Astrocyte (in vitro differentiated cells and primary cell): Measurements from ENCODE around the gene MYT1. TPM values are rescaled to one million over a fixed set of nuclear protein-coding genes. Genes with fewer than 3 reads are reported as not detected.

ENCODE experiments used
- DNase-seq: peaks from one replicate; pipeline ENCODE4 v3.0.0-alpha.2; 2010; ENCODE audit warnings: low read depth
- FAIRE-seq: peaks from 2 replicates; lab custom pipeline; 2011; peaks lifted over from hg19 to GRCh38; lab: Jason Lieb, UNC
- H2AFZ ChIP-seq: 2 replicates; pipeline ENCODE4 v1.6.0; 2012; ENCODE audit warnings: low read depth, low read length, inconsistent platforms
- H3K27ac ChIP-seq: 2 replicates; pipeline ENCODE4 v1.5.1; 2011; ENCODE audit warnings: low read depth, low read length, inconsistent platforms
- H3K27me3 ChIP-seq: 2 replicates; pipeline ENCODE4 v1.6.0; 2011; ENCODE audit warnings: low read length, inconsistent platforms; ENCODE audit not compliant: insufficient read depth
- H3K36me3 ChIP-seq: 2 replicates; pipeline ENCODE4 v1.5.1; 2011; ENCODE audit warnings: low read length, inconsistent platforms; ENCODE audit not compliant: insufficient read depth
- H3K4me1 ChIP-seq: 2 replicates; pipeline ENCODE4 v1.5.1; 2011; ENCODE audit warnings: low read length, inconsistent platforms; ENCODE audit not compliant: insufficient read depth
- H3K4me2 ChIP-seq: 2 replicates; pipeline ENCODE4 v1.6.0; 2012; ENCODE audit warnings: low read length, inconsistent platforms
- H3K4me3 ChIP-seq: 2 replicates; pipeline ENCODE4 v1.5.1; 2011; ENCODE audit warnings: low read depth, mild to moderate bottlenecking, low read length, inconsistent platforms; ENCODE audit not compliant: insufficient read depth
- H3K79me2 ChIP-seq: 2 replicates; pipeline ENCODE4 v1.6.0; 2012; ENCODE audit warnings: mild to moderate bottlenecking, low read length, inconsistent platforms; ENCODE audit not compliant: insufficient read depth
- H3K9ac ChIP-seq: 2 replicates; pipeline ENCODE4 v1.6.0; 2012; ENCODE audit warnings: mild to moderate bottlenecking, low read length, inconsistent platforms
- H3K9me3 ChIP-seq: 2 replicates; pipeline ENCODE4 v1.5.1; 2012; ENCODE audit warnings: low read depth, mild to moderate bottlenecking, low read length, inconsistent platforms; ENCODE audit not compliant: insufficient read depth
- H4K20me1 ChIP-seq: 2 replicates; pipeline ENCODE4 v1.6.0; 2012; ENCODE audit warnings: low read length, inconsistent platforms; ENCODE audit not compliant: insufficient read depth
- H3K27ac Mint-ChIP-seq: one replicate; pipeline ENCODE4 v1.8.0; 2021; ENCODE audit warnings: mild to moderate bottlenecking, mixed read lengths; ENCODE audit not compliant: unreplicated experiment
- H3K27me3 Mint-ChIP-seq: one replicate; pipeline ENCODE4 v1.8.0; 2021; ENCODE audit warnings: low read depth, mixed read lengths; ENCODE audit not compliant: unreplicated experiment
- H3K36me3 Mint-ChIP-seq: one replicate; pipeline ENCODE4 v1.8.0; 2021; ENCODE audit warnings: low read depth, mixed read lengths; ENCODE audit not compliant: unreplicated experiment
- H3K4me1 Mint-ChIP-seq: one replicate; pipeline ENCODE4 v1.8.0; 2021; ENCODE audit warnings: low read depth, mixed read lengths; ENCODE audit not compliant: unreplicated experiment
- H3K4me3 Mint-ChIP-seq: one replicate; pipeline ENCODE4 v1.8.0; 2021; ENCODE audit warnings: mild to moderate bottlenecking, moderate library complexity, mixed read lengths; ENCODE audit not compliant: unreplicated experiment
- H3K9me3 Mint-ChIP-seq: one replicate; pipeline ENCODE4 v1.8.0; 2021; ENCODE audit warnings: mild to moderate bottlenecking, mixed read lengths; ENCODE audit not compliant: unreplicated experiment
- EZH2 ChIP-seq: IDR thresholded peaks from 2 replicates; pipeline ENCODE4 v1.6.1; 2012; ENCODE audit warnings: mild to moderate bottlenecking, low read length, inconsistent platforms; ENCODE audit not compliant: insufficient read depth
- total RNA-seq: library from RNA; stranded (reverse); gene quantifications from 2 replicates; pipeline ENCODE4 v1.2.1, GENCODE V29; 2021
- TF ChIP-seq, protein P1 (sequence below): IDR thresholded peaks from 2 replicates; pipeline ENCODE4 v1.5.1; 2011; ENCODE audit warnings: low read depth, mild to moderate bottlenecking, inconsistent platforms, low read length, moderate library complexity; ENCODE audit not compliant: insufficient read depth

MYT1 gene
- total RNA-seq, 1 donor from 2014 or later: not detected

DNA sequence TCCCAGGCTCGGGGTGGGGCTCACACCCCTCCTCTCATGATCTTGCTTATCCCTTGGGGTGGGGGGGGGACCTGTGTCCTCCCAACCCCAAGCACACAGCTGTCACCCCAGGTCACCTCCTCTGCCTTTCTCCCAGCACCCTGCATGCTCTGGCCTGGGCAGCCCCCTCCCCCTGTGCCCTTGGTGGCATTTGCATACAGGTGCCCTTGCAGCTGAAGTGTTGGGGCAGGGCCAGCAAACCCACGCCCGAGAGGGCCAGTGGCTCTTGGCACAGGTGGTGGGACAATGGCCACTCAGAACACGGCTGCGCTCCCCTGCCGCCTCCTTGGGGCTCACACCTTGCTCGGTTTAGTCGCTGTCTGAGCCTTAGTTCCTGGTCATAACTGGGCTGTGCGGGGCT is 11.3 kb upstream of the MYT1 start:
- H3K9me3 Mint-ChIP-seq: peaks cover 9% of the 10 kb centered on the region
- DNase-seq: no peak
- no peaks in the 10 kb centered on the region for H4K20me1 ChIP-seq

DNA sequence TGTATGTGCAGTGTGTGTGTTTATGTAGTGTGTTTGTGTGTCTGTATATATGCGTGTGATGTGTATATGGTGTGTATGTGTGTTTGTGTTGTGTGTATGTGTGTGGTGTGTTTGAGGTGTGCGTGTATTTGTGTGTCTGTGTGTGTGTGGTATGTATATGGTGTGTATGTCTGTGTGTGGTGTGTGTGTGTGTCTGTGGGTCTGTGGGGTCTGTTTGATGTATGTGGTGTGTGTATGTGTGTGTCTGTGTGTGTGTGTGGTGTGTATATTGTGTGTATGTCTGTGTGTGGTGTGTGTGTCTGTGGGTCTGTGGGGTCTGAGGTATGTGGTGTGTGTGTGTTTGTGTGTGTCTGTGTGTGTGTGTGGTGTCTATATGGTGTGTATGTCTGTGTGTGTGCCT is 10.8 kb upstream of the MYT1 start:
- Mint-ChIP-seq H3K4me1 (peaks cover 5% of the 10 kb centered on the region), H3K27ac (no peak overlapping the region), H3K27me3 (peaks cover 27% of the 10 kb centered on the region), H3K36me3 (no peaks in the 10 kb centered on the region), H3K9me3 (peaks cover 6% of the 10 kb centered on the region), H3K4me3 (no peak overlapping the region)
- Histone ChIP-seq H3K27ac (no peak overlapping the region), H4K20me1 (no peaks in the 10 kb centered on the region), H2AFZ (no peak overlapping the region), H3K36me3 (no peaks in the 10 kb centered on the region), H3K79me2 (no peaks in the 10 kb centered on the region), H3K4me3 (no peak overlapping the region), H3K27me3 (no peaks in the 10 kb centered on the region), H3K9ac (no peak overlapping the region), H3K4me1 (peaks cover 4% of the 10 kb centered on the region), H3K9me3 (no peaks in the 10 kb centered on the region), H3K4me2 (no peak overlapping the region)
- no peak for DNase-seq
- TF ChIP-seq, protein P1, sequence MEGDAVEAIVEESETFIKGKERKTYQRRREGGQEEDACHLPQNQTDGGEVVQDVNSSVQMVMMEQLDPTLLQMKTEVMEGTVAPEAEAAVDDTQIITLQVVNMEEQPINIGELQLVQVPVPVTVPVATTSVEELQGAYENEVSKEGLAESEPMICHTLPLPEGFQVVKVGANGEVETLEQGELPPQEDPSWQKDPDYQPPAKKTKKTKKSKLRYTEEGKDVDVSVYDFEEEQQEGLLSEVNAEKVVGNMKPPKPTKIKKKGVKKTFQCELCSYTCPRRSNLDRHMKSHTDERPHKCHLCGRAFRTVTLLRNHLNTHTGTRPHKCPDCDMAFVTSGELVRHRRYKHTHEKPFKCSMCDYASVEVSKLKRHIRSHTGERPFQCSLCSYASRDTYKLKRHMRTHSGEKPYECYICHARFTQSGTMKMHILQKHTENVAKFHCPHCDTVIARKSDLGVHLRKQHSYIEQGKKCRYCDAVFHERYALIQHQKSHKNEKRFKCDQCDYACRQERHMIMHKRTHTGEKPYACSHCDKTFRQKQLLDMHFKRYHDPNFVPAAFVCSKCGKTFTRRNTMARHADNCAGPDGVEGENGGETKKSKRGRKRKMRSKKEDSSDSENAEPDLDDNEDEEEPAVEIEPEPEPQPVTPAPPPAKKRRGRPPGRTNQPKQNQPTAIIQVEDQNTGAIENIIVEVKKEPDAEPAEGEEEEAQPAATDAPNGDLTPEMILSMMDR: no peak
- no peak for TF ChIP-seq EZH2
- no peak for FAIRE-seq

More for the DNA sequence above, 11.3 kb upstream of the MYT1 start:
- Histone ChIP-seq H3K27me3 (no peaks in the 10 kb centered on the region), H3K79me2 (no peaks in the 10 kb centered on the region), H3K4me3 (no peak overlapping the region), H3K9ac (no peak overlapping the region), H3K36me3 (no peaks in the 10 kb centered on the region), H2AFZ (no peak overlapping the region), H3K4me1 (peaks cover 4% of the 10 kb centered on the region), H3K4me2 (no peak overlapping the region), H3K9me3 (no peaks in the 10 kb centered on the region), H3K27ac (no peak overlapping the region)
- Mint-ChIP-seq H3K4me1 (peaks cover 5% of the 10 kb centered on the region), H3K27ac (no peak overlapping the region), H3K36me3 (no peaks in the 10 kb centered on the region), H3K27me3 (peaks cover 30% of the 10 kb centered on the region), H3K4me3 (no peak overlapping the region)
- TF ChIP-seq, protein P1: no peak
- TF ChIP-seq EZH2: no peak
- no peak for FAIRE-seq

DNA sequence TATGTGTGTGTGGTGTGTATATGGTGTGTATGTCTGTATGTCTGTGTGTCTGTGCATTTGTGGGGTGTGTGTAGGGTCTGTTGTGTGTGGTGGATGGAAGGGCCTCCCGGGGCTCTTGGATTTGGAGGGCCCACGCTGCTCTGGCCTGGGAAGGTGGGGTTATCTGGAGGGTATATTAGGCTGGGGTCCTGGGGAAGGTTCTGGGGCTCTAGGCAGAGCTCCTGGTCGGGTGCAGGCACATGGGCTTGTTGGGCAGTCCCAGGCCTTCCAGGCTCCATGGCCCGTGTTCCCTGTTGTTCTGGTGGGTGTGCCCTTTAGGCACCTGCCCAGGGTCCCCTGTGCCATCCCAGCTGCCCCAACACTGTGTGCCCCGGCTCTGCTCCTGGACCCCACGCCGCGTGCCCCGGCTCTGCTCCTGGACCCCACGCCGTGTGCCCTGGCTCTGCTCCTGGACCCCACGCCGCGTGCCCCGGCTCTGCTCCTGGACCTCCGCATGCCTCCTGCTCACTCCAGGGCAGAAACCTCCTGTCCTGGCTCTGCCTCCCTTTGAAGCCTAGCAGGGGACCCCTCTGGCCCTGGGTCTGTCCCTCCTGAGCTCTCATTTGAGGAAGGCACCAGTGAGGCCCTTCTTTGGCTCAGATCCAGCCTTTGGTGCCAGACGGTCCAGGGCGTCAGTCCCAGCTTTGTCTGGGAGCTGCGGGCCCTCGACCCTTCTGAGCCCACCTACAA is 10.2 kb upstream of the MYT1 start:
- Mint-ChIP-seq H3K4me1 (peaks cover 7% of the 10 kb centered on the region), H3K4me3 (no peak overlapping the region), H3K27me3 (peaks cover 29% of the 10 kb centered on the region), H3K36me3 (no peaks in the 10 kb centered on the region), H3K27ac (no peak overlapping the region), H3K9me3 (peaks cover 6% of the 10 kb centered on the region)
- DNase-seq (no peak), FAIRE-seq (no peak)
- H3K9ac ChIP-seq: no peak overlapping the region
- H3K36me3 ChIP-seq: no peaks in the 10 kb centered on the region
- no peak overlapping the region for H2AFZ ChIP-seq
- H3K4me2 ChIP-seq: no peak overlapping the region
- H3K79me2 ChIP-seq: no peaks in the 10 kb centered on the region
- H4K20me1 ChIP-seq: no peaks in the 10 kb centered on the region
- no peak for TF ChIP-seq EZH2
- TF ChIP-seq, protein P1: no peak
- peaks cover 4% of the 10 kb centered on the region for H3K4me1 ChIP-seq
- H3K4me3 ChIP-seq: no peak overlapping the region
- H3K27ac ChIP-seq: no peak overlapping the region
- H3K27me3 ChIP-seq: peaks cover 1% of the 10 kb centered on the region
- H3K9me3 ChIP-seq: no peaks in the 10 kb centered on the region
